DND-41 (cell line): Measurements from ENCODE around the gene TFCP2.

Experiments used
- CTCF ChIP-seq: IDR thresholded peaks from 2 replicates; pipeline ENCODE4 v1.5.1; 2012; ENCODE audit warnings: borderline replicate concordance, low read length, moderate library complexity, mild to moderate bottlenecking; ENCODE audit not compliant: poor library complexity, severe bottlenecking; ENCODE audit errors: extremely low read depth
- EZH2 ChIP-seq: IDR thresholded peaks from 3 replicates; pipeline ENCODE4 v1.6.1; 2012; ENCODE audit warnings: borderline replicate concordance, low read depth, mild to moderate bottlenecking, moderate library complexity, low read length, inconsistent platforms; ENCODE audit not compliant: severe bottlenecking

GRCh38 chr12:51189790-51190355 lies 16.9 kb upstream of the TFCP2 start:
- TF ChIP-seq EZH2 (no peak), CTCF (no peak)
